LNCAP (cell line): ENCODE data around the gene RFTN1.

Source experiments
- TF ChIP-seq, protein P1 (sequence below): fragments of 450-650 bp; IDR thresholded peaks from 2 replicates; pipeline ENCODE4 v1.5.1; 2017; ENCODE audit warnings: mild to moderate bottlenecking

Gene RFTN1

GRCh38 chr3:16496008-16496407 is 17.5 kb downstream of the RFTN1 start:
- TF ChIP-seq, protein P1, sequence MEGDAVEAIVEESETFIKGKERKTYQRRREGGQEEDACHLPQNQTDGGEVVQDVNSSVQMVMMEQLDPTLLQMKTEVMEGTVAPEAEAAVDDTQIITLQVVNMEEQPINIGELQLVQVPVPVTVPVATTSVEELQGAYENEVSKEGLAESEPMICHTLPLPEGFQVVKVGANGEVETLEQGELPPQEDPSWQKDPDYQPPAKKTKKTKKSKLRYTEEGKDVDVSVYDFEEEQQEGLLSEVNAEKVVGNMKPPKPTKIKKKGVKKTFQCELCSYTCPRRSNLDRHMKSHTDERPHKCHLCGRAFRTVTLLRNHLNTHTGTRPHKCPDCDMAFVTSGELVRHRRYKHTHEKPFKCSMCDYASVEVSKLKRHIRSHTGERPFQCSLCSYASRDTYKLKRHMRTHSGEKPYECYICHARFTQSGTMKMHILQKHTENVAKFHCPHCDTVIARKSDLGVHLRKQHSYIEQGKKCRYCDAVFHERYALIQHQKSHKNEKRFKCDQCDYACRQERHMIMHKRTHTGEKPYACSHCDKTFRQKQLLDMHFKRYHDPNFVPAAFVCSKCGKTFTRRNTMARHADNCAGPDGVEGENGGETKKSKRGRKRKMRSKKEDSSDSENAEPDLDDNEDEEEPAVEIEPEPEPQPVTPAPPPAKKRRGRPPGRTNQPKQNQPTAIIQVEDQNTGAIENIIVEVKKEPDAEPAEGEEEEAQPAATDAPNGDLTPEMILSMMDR, result no peak

DNA sequence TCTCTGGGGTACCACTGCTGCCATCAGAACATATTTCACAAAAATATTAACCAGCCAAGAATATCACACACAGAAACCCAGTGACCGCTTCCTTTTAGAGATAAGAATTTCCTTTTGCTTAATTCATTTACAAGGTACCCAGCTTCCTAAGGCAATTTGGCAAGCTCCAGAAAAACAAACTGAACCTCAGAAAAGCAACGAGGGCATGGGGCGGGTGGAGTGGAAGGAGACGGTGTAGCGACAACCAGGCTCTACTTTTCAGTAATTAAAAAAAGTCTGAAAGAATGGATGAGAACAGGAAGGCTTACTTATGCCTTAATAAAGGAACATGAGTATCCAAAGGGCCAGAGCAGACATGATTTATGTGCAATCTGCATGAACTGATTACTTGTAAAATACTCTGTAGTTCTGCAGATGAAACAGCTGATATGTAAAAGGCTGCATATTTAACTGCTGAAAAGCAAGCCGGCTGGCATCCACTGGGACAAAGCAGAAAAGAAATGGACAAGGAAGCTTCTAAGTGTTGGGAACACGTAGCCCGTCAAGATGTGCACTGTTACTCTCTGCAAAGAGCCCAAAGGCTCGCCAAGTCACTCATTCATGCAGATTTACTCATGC is 18.6 kb downstream of the RFTN1 start:
- TF ChIP-seq, protein P1, result no peak

GRCh38 chr3:16494094-16494493 is 19.4 kb downstream of the RFTN1 start:
- TF ChIP-seq, protein P1, result no peak

DNA sequence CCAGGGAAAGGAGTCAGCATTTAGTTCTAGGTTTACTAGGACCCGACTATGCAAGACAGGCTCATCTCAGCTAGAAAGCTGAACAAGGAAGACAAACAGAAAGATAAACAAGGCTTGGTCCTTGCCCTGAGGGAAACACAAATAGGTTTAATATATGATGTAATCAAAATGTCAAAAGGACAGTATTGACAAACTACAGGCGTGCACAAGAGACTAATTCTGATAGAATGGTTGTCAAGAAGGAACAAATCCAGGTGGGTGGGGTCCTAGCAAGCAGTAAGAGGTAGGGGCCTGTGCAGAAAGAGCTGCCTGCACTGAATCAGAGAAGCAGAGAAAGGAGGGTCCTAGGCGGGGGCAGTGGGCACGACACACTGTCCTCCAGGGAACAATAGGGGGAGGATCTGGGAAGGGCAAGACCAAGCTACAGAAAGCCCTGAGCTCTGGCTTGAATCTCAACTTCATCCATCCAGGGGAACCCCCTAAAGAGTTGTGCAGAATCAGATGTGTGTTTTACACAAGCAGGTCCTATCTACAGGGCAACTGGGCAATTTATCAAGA is 23.4 kb downstream of the RFTN1 start:
- TF ChIP-seq, protein P1, result no peak

DNA sequence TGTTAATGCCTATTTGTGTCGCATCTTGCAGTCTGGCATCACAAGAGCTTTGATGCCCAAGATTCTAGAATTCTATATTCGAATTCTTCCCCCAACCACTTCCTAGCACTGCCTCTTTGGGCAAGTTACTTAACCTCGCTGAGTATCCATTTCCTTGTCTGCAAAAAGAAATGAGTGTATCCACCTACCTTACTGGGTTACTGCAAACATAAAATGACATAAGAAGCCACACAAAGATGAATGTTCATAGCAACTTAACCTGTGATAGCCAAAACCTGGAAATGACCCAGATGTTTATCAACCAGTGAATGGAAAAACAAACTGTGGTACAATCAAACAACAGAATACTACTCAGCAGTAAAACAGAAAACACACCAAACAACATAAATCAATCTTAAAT is 24.9 kb downstream of the RFTN1 start:
- TF ChIP-seq, protein P1, result no peak

GRCh38 chr3:16487511-16488175 is 25.9 kb downstream of the RFTN1 start:
- TF ChIP-seq, protein P1, result no peak

DNA sequence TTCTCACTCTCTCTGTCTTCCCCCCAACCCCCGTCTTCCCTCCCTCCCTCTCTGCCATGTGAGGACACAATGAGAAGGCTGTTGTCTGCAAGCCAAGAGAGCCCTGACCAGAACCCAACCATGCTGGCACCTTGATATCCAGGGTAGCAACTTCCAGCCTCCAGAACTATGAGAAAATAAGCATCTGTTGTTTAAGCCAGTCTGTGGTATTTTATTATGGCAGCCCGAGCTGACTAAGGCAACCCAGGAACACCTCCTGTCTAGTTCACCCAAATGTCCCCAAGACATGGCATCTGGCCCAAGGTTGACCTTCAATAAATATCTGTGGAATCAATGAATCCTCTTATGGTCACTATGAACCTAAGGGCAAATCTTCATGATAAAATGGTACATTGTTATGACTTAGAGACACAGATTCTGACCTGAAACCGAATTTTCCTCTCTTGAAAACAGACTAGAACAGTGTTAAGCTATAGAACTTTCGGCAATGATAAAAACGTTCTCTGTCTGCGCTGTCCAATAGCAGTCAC is 26.5 kb downstream of the RFTN1 start:
- TF ChIP-seq, protein P1, result no peak
